Measurements from ENCODE around the gene FAM13B.

GRCh38 chr5:137891849-137892248 lies 141.0 kb downstream of the FAM13B start:
- TF ChIP-seq CTCF (IDR thresholded peaks at IDR 0.05; ENCODE audit: low read length) (no peak; the same call in 1 of the 2 replicates), EZH2 (IDR thresholded peaks at IDR 0.05; ENCODE audit: borderline replicate concordance, low read length) (no peak)

Measured in OCI-LY1 (cell line).